GM12865 (cell line): ENCODE measurements around the gene ANKRD40.

Experiments
- DNase-seq: peaks from one replicate; pipeline ENCODE4 v3.0.0; 2010; ENCODE audit warnings: low read depth
- H3K4me3 ChIP-seq: 2 replicates; pipeline ENCODE4 v1.5.1; 2011; ENCODE audit warnings: mild to moderate bottlenecking, low read depth, low read length, control low read depth
- CTCF ChIP-seq: IDR thresholded peaks from 2 replicates; pipeline ENCODE4 v1.5.1; 2011; ENCODE audit warnings: low read length, control low read depth, low read depth, inconsistent platforms; ENCODE audit not compliant: insufficient read depth; ENCODE audit errors: missing control alignments

The ANKRD40 gene

GRCh38 chr17:50645748-50646682 lies 61.7 kb downstream of the ANKRD40 start:
- TF ChIP-seq CTCF = no peak

More at GRCh38 chr17:50645748-50646682, 61.7 kb downstream of the ANKRD40 start:
- no peak overlapping the region for H3K4me3 ChIP-seq
- no peak for DNase-seq
